GM06990 (cell line): ENCODE data around the gene ATP1A4.
A peak's percentile ranks its signal among the peaks of the same experiment; 100 is the strongest.

Experiments used
- DNase-seq: peaks from one replicate; pipeline ENCODE4 v3.0.0-alpha.2; 2011; ENCODE audit not compliant: insufficient read length; ENCODE audit errors: extremely low read depth
- H3K27me3 ChIP-seq: replicated peaks from 2 replicates; pipeline ENCODE4 v1.6.0; 2011; ENCODE audit warnings: low read length; ENCODE audit not compliant: control insufficient read depth, insufficient read depth
- H3K36me3 ChIP-seq: 2 replicates; pipeline ENCODE4 v1.5.1; 2011; ENCODE audit warnings: low read length; ENCODE audit not compliant: control insufficient read depth, insufficient read depth
- H3K4me3 ChIP-seq: replicated peaks from 2 replicates; pipeline ENCODE4 v1.5.1; 2011; ENCODE audit warnings: low read depth, mild to moderate bottlenecking, control low read depth, low read length
- CTCF ChIP-seq: IDR thresholded peaks from 2 replicates; pipeline ENCODE4 v1.5.1; 2011; ENCODE audit warnings: low read length, control low read depth, mild to moderate bottlenecking, inconsistent platforms; ENCODE audit not compliant: insufficient read depth, poor library complexity, severe bottlenecking

The ATP1A4 gene

GRCh38 chr1:160189649-160190625, 38.5 kb downstream of the ATP1A4 start, which contains the start of gene CASQ1:
Gene CASQ1, plus strand, starts transcription at chr1:160190575. Its CDS starts 177 bp downstream, at chr1:160190752.
- Histone ChIP-seq H3K27me3 (no peaks in the 10 kb centered on the region), H3K36me3 (no peaks in the 10 kb centered on the region), H3K4me3 (no peak within 1 kb of the TSS)
- TF ChIP-seq CTCF = no peak
- DNase-seq = no peak

GRCh38 chr1:160191756-160192155, 40.4 kb downstream of the ATP1A4 start:
- Histone ChIP-seq H3K36me3 (no peaks in the 10 kb centered on the region), H3K27me3 (no peaks in the 10 kb centered on the region), H3K4me3 (no peak overlapping the region)
- DNase-seq = no peak
- TF ChIP-seq CTCF = no peak

GRCh38 chr1:160192234-160192633, 40.8 kb downstream of the ATP1A4 start:
- H3K4me3 ChIP-seq = no peak overlapping the region
- DNase-seq = no peak
- no peaks in the 10 kb centered on the region for H3K36me3 ChIP-seq

GRCh38 chr1:160193091-160193819, 41.9 kb downstream of the ATP1A4 start:
- TF ChIP-seq CTCF = peak; percentile 93
- DNase-seq = peak; percentile 62
- no peak overlapping the region for H3K4me3 ChIP-seq
- H3K27me3 ChIP-seq = no peaks in the 10 kb centered on the region
- H3K36me3 ChIP-seq = no peaks in the 10 kb centered on the region

More at GRCh38 chr1:160192234-160192633, 40.8 kb downstream of the ATP1A4 start:
- no peaks in the 10 kb centered on the region for H3K27me3 ChIP-seq
- no peak for TF ChIP-seq CTCF

- H3K4me3 ChIP-seq = no peak overlapping the region
- H3K27me3 ChIP-seq = no peaks in the 10 kb centered on the region
- DNase-seq = no peak
- no peaks in the 10 kb centered on the region for H3K36me3 ChIP-seq
- no peak for TF ChIP-seq CTCF
Observed at GRCh38 chr1:160193832-160194736, 42.7 kb downstream of the ATP1A4 start.
